Activated T-cell treated with anti-CD3 and anti-CD28 coated beads, Interleukin-2, amount 50 U/mL, for 72 hours (primary cell): ENCODE measurements around the gene ARHGEF39. TPM values are rescaled to one million over a fixed set of nuclear protein-coding genes. Genes with fewer than 3 reads are reported as not detected.

Source experiments
- ATAC-seq, 2 donors: fragments of 150-1000 bp; cut with Tn5 transposase; replicated peaks in 1 of 2; 2 replicates each; pipeline ENCODE4 v1.10.0; 2021; ENCODE audit warnings: moderate library complexity in 2 of 2, mild to moderate bottlenecking in 1 of 2
- DNase-seq, 2 donors: peaks; one replicate each; pipeline ENCODE4 v3.0.0; 2021 to 2022; ENCODE audit warnings: mixed read lengths in 1 of 2
- H3K27ac Mint-ChIP-seq: one replicate; pipeline ENCODE4 v1.8.0; 2022; ENCODE audit warnings: mild to moderate bottlenecking, moderate library complexity, mixed read lengths
- H3K27me3 Mint-ChIP-seq: one replicate; pipeline ENCODE4 v1.8.0; 2022; ENCODE audit warnings: low read depth, mixed read lengths
- H3K36me3 Mint-ChIP-seq, 2 donors: one replicate each; pipeline ENCODE4 v1.8.0; 2022; ENCODE audit warnings: mixed read lengths in 2 of 2, mild to moderate bottlenecking in 1 of 2; ENCODE audit not compliant: insufficient read depth in 2 of 2
- H3K4me1 Mint-ChIP-seq: one replicate; pipeline ENCODE4 v1.8.0; 2022; ENCODE audit warnings: low read depth, mixed read lengths
- H3K4me3 Mint-ChIP-seq, 2 donors: one replicate each; pipeline ENCODE4 v1.8.0; 2022; ENCODE audit warnings: mild to moderate bottlenecking in 2 of 2, mixed read lengths in 2 of 2, moderate library complexity in 2 of 2
- H3K9me3 Mint-ChIP-seq, 2 donors: one replicate each; pipeline ENCODE4 v1.8.0; 2022; ENCODE audit warnings: mixed read lengths in 2 of 2
- total RNA-seq, 2 donors: library from RNA; stranded (reverse); gene quantifications; one replicate each; pipeline ENCODE4 v1.2.3, GENCODE V29; 2022

The ARHGEF39 gene
- total RNA-seq, 2 donors from 2014 or later: 12.0 to 15.1 TPM

GRCh38 chr9:35679766-35680330, 14.9 kb upstream of the ARHGEF39 start:
- H3K4me1 Mint-ChIP-seq: peaks cover 6% of the 10 kb centered on the region
- no peak for DNase-seq
- H3K27ac Mint-ChIP-seq: no peak overlapping the region
- no peak for ATAC-seq
- H3K36me3 Mint-ChIP-seq: no peaks in the 10 kb centered on the region
- H3K9me3 Mint-ChIP-seq: no peaks in the 10 kb centered on the region
- no peak overlapping the region for H3K4me3 Mint-ChIP-seq
- H3K27me3 Mint-ChIP-seq: peaks cover under 1% of the 10 kb centered on the region

- Mint-ChIP-seq H3K27me3 (peaks cover 8% of the 10 kb centered on the region), H3K27ac (no peak overlapping the region), H3K36me3 (peaks cover 0 to 1% of the 10 kb centered on the region in 2 donors), H3K9me3 (no peaks in the 10 kb centered on the region), H3K4me3 (no peak overlapping the region), H3K4me1 (peaks cover 6% of the 10 kb centered on the region)
- ATAC-seq: no peak
- no peak for DNase-seq
Observed at GRCh38 chr9:35679091-35679490, 14.1 kb upstream of the ARHGEF39 start.

GRCh38 chr9:35675732-35676392, 10.9 kb upstream of the ARHGEF39 start:
- H3K9me3 Mint-ChIP-seq: no peaks in the 10 kb centered on the region
- peaks cover 6% of the 10 kb centered on the region for H3K4me1 Mint-ChIP-seq
- H3K36me3 Mint-ChIP-seq: peaks cover 0 to 1% of the 10 kb centered on the region in 2 donors
- H3K4me3 Mint-ChIP-seq: peak overlapping the region; percentile 76 to 77
- ATAC-seq (peak; percentile 84 to 85), DNase-seq (peak; percentile 54 to 61)
- H3K27ac Mint-ChIP-seq: no peak overlapping the region
- H3K27me3 Mint-ChIP-seq: peaks cover 11% of the 10 kb centered on the region

GRCh38 chr9:35675204-35675603, 10.2 kb upstream of the ARHGEF39 start:
- Mint-ChIP-seq H3K9me3 (no peaks in the 10 kb centered on the region), H3K4me3 (peak overlapping the region; percentile 61 to 76), H3K27me3 (peaks cover 11% of the 10 kb centered on the region), H3K36me3 (peaks cover 0 to 1% of the 10 kb centered on the region in 2 donors), H3K27ac (no peak overlapping the region), H3K4me1 (peaks cover 6% of the 10 kb centered on the region)
- DNase-seq (no peak), ATAC-seq (no peak)

- Mint-ChIP-seq H3K27me3 (peaks cover 11% of the 10 kb centered on the region), H3K27ac (no peak overlapping the region), H3K36me3 (peaks cover 0 to 1% of the 10 kb centered on the region in 2 donors), H3K4me3 (no peak overlapping the region), H3K9me3 (no peaks in the 10 kb centered on the region), H3K4me1 (peaks cover 6% of the 10 kb centered on the region)
- DNase-seq: no peak
- ATAC-seq: no peak
Observed at GRCh38 chr9:35674025-35674361, 9.0 kb upstream of the ARHGEF39 start.

GRCh38 chr9:35673132-35674024, 8.4 kb upstream of the ARHGEF39 start, which contains the start of gene CA9:
TSS of gene CA9 (plus strand) at chr9:35673928. CDS start at chr9:35673960, 32 bp downstream.
- Mint-ChIP-seq H3K27ac (no peak within 1 kb of the TSS), H3K4me3 (peak within 1 kb of the TSS; percentile 28 to 49), H3K4me1 (peaks cover 6% of the 10 kb centered on the region), H3K27me3 (peaks cover 11% of the 10 kb centered on the region), H3K36me3 (peaks cover 0 to 1% of the 10 kb centered on the region in 2 donors), H3K9me3 (peaks cover 0 to 2% of the 10 kb centered on the region in 2 donors)
- ATAC-seq (no peak), DNase-seq (no peak)

GRCh38 chr9:35669331-35670145, 4.5 kb upstream of the ARHGEF39 start:
- Mint-ChIP-seq H3K4me1 (peaks cover 14% of the 10 kb centered on the region), H3K9me3 (peaks cover 5% of the 10 kb centered on the region in 2 donors), H3K27me3 (peaks cover 8% of the 10 kb centered on the region), H3K4me3 (no peak overlapping the region), H3K27ac (no peak overlapping the region), H3K36me3 (no peaks in the 10 kb centered on the region)
- ATAC-seq (no peak), DNase-seq (no peak)

GRCh38 chr9:35667939-35668338, 2.9 kb upstream of the ARHGEF39 start:
- Mint-ChIP-seq H3K36me3 (no peaks in the 10 kb centered on the region), H3K9me3 (peaks cover 5% of the 10 kb centered on the region in 2 donors), H3K27ac (no peak overlapping the region), H3K4me1 (peaks cover 30% of the 10 kb centered on the region), H3K27me3 (no peaks in the 10 kb centered on the region), H3K4me3 (no peak overlapping the region)
- ATAC-seq (no peak), DNase-seq (no peak)

- no peak overlapping the region for H3K4me3 Mint-ChIP-seq
- no peak for ATAC-seq
- DNase-seq: no peak
- no peak overlapping the region for H3K27ac Mint-ChIP-seq
- H3K27me3 Mint-ChIP-seq: no peaks in the 10 kb centered on the region
- H3K4me1 Mint-ChIP-seq: peaks cover 44% of the 10 kb centered on the region
- H3K9me3 Mint-ChIP-seq: peaks cover 5% of the 10 kb centered on the region in 2 donors
- peaks cover 0 to 6% of the 10 kb centered on the region in 2 donors for H3K36me3 Mint-ChIP-seq
Observed at GRCh38 chr9:35666549-35666948, 1.6 kb upstream of the ARHGEF39 start.

GRCh38 chr9:35666045-35666444, 1.1 kb upstream of the ARHGEF39 start:
- H3K27me3 Mint-ChIP-seq: no peaks in the 10 kb centered on the region
- H3K4me3 Mint-ChIP-seq: peak overlapping the region; percentile 91 to 96
- no peak for ATAC-seq
- peaks cover 5% of the 10 kb centered on the region in 2 donors for H3K9me3 Mint-ChIP-seq
- peaks cover 49% of the 10 kb centered on the region for H3K4me1 Mint-ChIP-seq
- DNase-seq: no peak
- H3K27ac Mint-ChIP-seq: no peak overlapping the region
- H3K36me3 Mint-ChIP-seq: peaks cover 0 to 6% of the 10 kb centered on the region in 2 donors

- Mint-ChIP-seq H3K27ac (peak overlapping the region; percentile 86), H3K4me3 (peak overlapping the region; percentile 91 to 96), H3K27me3 (no peaks in the 10 kb centered on the region), H3K4me1 (peaks cover 55% of the 10 kb centered on the region), H3K9me3 (peaks cover 5% of the 10 kb centered on the region in 2 donors), H3K36me3 (peaks cover 0 to 6% of the 10 kb centered on the region in 2 donors)
- no peak for DNase-seq
- no peak for ATAC-seq
Observed at GRCh38 chr9:35665471-35665818, 450 bp upstream of the ARHGEF39 start.

GRCh38 chr9:35662437-35662836, 2.6 kb downstream of the ARHGEF39 start:
- H3K27ac Mint-ChIP-seq: peak overlapping the region; percentile 53
- H3K4me3 Mint-ChIP-seq: peak overlapping the region; percentile 33 to 52
- ATAC-seq (no peak), DNase-seq (no peak)
- H3K4me1 Mint-ChIP-seq: peaks cover 79% of the 10 kb centered on the region
- H3K9me3 Mint-ChIP-seq: peaks cover 0 to 2% of the 10 kb centered on the region in 2 donors
- H3K27me3 Mint-ChIP-seq: no peaks in the 10 kb centered on the region
- H3K36me3 Mint-ChIP-seq: peaks cover 4 to 9% of the 10 kb centered on the region in 2 donors
